Stimulated activated CD8-positive, alpha-beta memory T cell treated with anti-CD3 and anti-CD28 coated beads, Interleukin-4, amount 100 ng/mL, for 4 hours (primary cell): ENCODE measurements around the gene ARHGAP23.

Source experiments
- DNase-seq, 2 donors: peaks; one replicate each; pipeline ENCODE4 v3.0.0-alpha.2; 2020; ENCODE audit warnings: low read depth in 2 of 2, low spot score in 1 of 2

Gene ARHGAP23

DNA sequence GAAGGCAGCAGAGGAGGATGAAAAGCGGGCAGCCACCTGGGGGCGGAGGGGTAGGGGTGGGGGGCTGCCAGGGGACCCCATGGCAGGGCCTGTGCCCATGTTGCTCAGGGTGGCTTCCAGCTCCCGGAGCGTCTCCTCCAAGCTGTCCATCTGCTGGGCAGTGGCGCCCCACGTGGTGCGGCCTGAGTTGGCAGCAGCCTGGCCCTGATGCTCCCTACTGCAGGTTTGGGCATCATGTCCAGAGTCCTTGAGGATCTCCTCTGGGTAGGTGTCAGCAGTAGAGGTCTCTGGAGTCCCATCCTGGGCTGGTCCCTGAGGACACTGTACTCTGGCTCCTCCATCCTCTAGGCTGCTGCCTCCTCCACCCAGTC lies 116.6 kb downstream of the ARHGAP23 start:
- DNase-seq, result no peak

GRCh38 chr17:38545531-38546225 lies 117.4 kb downstream of the ARHGAP23 start:
- DNase-seq, result no peak

DNA sequence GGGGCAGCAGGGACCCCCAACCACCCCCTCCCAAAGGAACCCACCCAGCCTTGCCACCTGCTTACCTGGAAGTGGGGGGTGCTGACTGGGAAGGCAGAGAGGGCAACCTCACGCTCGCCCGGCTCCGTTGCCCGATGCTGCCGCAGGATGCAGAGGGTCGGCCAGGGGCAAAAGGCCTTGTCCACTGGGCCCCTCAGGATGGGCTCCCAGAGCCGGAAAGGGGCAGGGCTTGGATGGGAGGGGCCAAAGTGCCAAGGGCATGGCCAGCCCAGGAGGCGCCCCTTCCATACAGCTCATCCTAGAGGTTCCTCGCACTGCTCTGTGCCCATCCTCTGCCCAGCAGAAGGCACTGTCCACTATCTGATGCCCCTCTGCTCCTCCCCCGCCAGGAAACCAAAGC lies 118.1 kb downstream of the ARHGAP23 start:
- DNase-seq, result no peak

- no peak for DNase-seq
These were observed 119.2 kb downstream of the ARHGAP23 start for GRCh38 chr17:38547444-38547843.

GRCh38 chr17:38549285-38549684 lies 121.0 kb downstream of the ARHGAP23 start:
- no peak for DNase-seq

- no peak for DNase-seq
These were observed 122.4 kb downstream of the ARHGAP23 start for GRCh38 chr17:38550661-38551060.

GRCh38 chr17:38551121-38551520 lies 122.9 kb downstream of the ARHGAP23 start:
- DNase-seq, result no peak

DNA sequence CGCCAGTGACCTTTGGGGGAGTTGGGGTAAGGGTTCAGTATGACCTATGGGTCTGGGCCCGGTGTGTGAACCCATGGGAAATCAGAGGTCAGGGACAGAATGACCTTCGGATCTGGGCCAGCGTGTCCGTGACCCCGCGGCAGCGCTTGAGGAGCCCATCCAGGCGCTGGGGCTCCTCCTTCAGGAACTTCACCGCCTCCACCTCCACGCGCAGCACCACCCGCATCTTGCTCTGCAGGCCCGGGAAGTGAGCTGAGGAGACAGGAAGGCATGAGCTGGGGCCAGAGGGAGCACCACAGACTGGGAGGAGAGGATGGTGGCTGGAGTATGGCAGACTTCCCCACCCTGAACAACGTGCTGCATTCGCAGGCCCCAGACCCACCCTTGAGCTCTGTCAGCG lies 124.1 kb downstream of the ARHGAP23 start:
- DNase-seq, result no peak

- DNase-seq, result no peak
These were observed 126.4 kb downstream of the ARHGAP23 start for GRCh38 chr17:38554430-38555350.

GRCh38 chr17:38556239-38556638 lies 128.0 kb downstream of the ARHGAP23 start:
- no peak for DNase-seq

DNA sequence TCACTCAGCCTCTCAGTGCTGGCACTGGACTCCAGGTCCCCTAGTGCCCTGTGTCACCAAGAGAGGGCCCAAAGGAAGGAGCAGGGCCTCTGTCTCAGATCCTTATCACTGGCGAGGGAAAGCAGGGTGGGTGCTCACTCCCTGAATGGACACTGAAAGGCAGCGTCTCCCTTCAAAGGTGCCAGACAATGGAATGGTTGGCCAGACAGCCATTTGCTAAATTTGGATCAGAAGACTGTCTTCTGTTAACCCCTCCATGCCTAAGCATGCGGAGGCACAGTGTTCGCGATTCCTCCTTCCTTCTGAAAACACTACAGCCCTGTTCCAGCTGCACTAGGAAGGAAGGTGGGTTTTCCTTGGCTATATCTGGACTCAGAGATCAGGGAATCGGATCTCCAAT lies 129.1 kb downstream of the ARHGAP23 start:
- no peak for DNase-seq

GRCh38 chr17:38557836-38558727 lies 129.8 kb downstream of the ARHGAP23 start:
- peak; percentile 72 to 76 for DNase-seq

GRCh38 chr17:38558728-38559050 lies 130.4 kb downstream of the ARHGAP23 start:
- no peak for DNase-seq

DNA sequence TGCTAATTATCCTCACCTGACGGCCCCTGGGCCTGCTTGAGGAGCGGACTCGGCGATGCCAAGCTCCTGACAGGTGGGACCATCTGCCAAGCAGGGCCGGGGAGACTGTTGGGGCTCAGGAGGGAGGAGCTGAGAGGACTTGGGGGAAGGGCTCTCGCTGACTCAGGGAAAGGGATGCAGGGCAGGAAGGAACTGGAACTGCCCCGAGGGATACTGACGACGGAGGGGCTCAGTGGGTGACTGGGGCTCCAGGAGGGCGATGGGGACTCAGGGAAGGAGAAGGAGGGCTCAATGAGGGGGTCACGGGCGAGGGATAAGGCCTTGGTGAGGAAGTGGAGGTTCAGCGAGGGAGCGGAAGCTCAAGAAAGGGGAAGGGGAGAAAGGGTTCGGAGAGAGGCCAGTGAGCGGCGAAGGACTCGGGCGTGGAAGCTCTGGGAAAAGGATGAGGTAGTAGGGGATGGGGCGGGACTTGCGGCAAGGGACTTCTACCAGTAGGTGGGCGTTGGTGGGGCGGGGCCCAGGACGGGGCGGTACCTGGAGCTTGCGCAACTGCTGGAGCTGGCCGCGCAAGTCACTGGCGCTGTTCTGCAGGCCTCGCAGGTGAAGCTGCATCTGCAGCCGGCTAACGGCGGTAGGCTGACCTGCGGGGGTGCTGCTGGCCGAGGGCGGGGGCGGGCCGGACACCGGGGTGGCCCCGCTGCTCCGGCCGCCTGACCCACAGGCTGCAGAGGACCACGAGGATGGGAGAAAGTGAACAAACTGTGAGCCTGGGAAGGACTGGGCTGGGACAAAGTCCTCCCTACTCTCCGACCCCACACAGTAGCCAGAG lies 131.0 kb downstream of the ARHGAP23 start:
- peak; percentile 84 to 87 for DNase-seq

DNA sequence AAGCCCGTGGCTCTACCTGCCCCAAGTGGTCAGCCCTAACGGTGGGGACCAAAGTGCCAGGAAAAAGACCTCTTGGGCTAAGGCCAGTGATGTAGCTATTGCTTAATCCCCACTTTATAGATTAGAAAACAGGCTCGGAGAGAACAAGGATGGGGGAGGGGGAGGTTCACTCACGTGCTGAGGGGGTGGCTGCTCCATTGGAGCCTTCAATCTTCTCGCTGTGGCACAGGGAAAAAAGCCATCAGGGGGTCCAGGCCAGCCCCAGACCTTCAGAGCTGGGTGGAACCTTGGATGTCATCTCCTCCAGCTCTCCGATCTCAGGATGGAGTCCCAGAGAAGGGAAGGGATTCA lies 131.6 kb downstream of the ARHGAP23 start:
- DNase-seq, result no peak

DNA sequence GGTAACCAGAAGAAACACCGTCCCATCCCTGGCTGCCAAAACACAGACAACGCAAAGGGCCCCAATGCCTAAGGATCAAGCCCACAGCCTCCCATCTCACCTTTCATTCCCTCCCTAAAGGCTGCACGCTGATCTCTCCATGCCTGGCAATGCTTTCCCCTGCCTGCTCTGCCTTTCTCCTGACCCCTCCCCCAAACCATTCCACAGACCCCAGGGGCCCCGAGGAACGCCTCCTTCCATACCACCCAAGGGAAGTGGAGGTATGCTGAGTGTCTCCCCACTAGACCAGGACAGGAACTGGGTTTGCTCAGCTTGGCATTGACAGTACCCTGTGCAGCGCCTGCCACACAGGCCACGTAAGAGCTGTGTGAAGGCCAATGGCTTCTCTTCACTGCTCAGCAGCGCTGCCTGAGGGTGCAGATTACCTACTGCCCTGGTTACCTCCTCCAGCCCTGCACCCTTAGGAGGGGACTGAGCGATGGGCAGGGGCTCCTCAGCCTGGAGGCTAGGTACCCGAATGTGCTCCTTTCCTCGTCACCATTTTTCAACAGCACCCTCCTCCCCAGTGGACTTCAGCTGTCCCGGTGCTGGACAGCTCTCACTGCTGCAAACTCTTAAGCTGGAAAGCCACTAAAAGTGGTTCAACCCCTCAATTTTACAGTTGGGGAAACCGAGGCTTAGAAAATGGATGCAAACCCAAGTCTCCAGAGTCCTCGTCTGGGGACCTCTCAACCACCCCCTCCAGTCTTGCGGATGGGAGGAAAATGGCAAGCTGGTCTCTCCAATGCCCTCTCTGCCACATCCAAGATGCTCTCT lies 132.4 kb downstream of the ARHGAP23 start:
- no peak for DNase-seq

GRCh38 chr17:38561416-38562214 lies 133.4 kb downstream of the ARHGAP23 start:
- DNase-seq, result no peak
